Heart right ventricle (tissue), 16 donors: ENCODE results near the gene PLS1. TPM values are rescaled to one million over a fixed set of nuclear protein-coding genes. Genes with fewer than 3 reads are reported as not detected.

ENCODE experiments used
- ATAC-seq, 8 donors: fragments of 200-7000 bp; cut with Tn5 transposase; one replicate each; pipeline ENCODE4 v1.9.1; 2020; ENCODE audit warnings: mild to moderate bottlenecking in 8 of 8, moderate library complexity in 8 of 8, moderate number of reproducible peaks in 1 of 8
- DNase-seq, 2 donors: peaks; one replicate each; pipeline ENCODE4 v3.0.0-alpha.2; 2020
- H3K27ac ChIP-seq, 10 donors: fragments of 200-600 bp; sonication (generic) in 2 of 10; one replicate each; pipeline versions ENCODE4 v1.5.0 to v1.8.0; 2020 to 2022; ENCODE audit warnings: mild to moderate bottlenecking in 3 of 10
- H3K27me3 ChIP-seq, 7 donors: fragments of 200-600 bp; one replicate each; pipeline ENCODE4 v1.8.0; 2021 to 2022; ENCODE audit warnings: mild to moderate bottlenecking in 2 of 7
- H3K36me3 ChIP-seq, 9 donors: fragments of 200-600 bp; sonication (generic) in 1 of 9; one replicate each; pipeline versions ENCODE4 v1.5.0 to v1.8.0; 2020 to 2022; ENCODE audit warnings: mild to moderate bottlenecking in 2 of 9
- H3K4me1 ChIP-seq, 9 donors: fragments of 200-600 bp; sonication (generic) in 1 of 9; one replicate each; pipeline versions ENCODE4 v1.5.0 to v1.8.0; 2020 to 2022; ENCODE audit warnings: mild to moderate bottlenecking in 4 of 9
- H3K4me3 ChIP-seq, 10 donors: fragments of 200-600 bp; sonication (generic) in 2 of 10; one replicate each; pipeline versions ENCODE4 v1.5.0 to v1.8.0; 2020 to 2022; ENCODE audit warnings: mild to moderate bottlenecking in 7 of 10, moderate library complexity in 2 of 10
- H3K9me3 ChIP-seq, 11 donors: fragments of 200-600 bp in 10 of 11; sonication (generic) in 2 of 11; one replicate each; pipeline versions ENCODE4 v1.5.0 to v1.8.0; 2013 to 2022; ENCODE audit warnings: mild to moderate bottlenecking in 2 of 11, control low read depth in 1 of 11, moderate library complexity in 1 of 11
- CTCF ChIP-seq, 9 donors: fragments of 200-600 bp; sonication (generic) in 2 of 9; IDR thresholded peaks; one replicate each; pipeline versions ENCODE4 v1.5.0 to v1.8.0; 2021 to 2022; ENCODE audit warnings: antibody characterized with exemption in 9 of 9, mild to moderate bottlenecking in 5 of 9, moderate library complexity in 1 of 9
- WGBS, 2 donors: extraction: QIAGEN DNeasy Blood & Tissue Kit; methylation state at CpG; one replicate each; pipeline ENCODE4 v1.1.7; 2013; ENCODE audit warnings: inconsistent platforms in 1 of 2; 5-methylcytosine and 5-hydroxymethylcytosine counted together
- intact Hi-C, 10 donors: fragments of 100-400 bp; cut with DNase I; formaldehyde crosslinking; loops; one replicate each; pipeline versions ENCODE4 v1.11.1 to v1.14.2; 2022
- polyA plus RNA-seq, 2 donors: library from polyadenylated mRNA; stranded (reverse); fragments of 200-250 nt; gene quantifications; one replicate each; pipeline ENCODE4 v1.2.3, GENCODE V29; 2013
- total RNA-seq, 10 donors: library from RNA; stranded (reverse); fragmentation: NEBNext Ultra II Directional in 3 of 10; extraction: Animal tissue kit (Norgen Biotek cat#: 25700) in 3 of 10; gene quantifications; one replicate each; pipeline versions ENCODE4 v1.2.1 to v1.2.4, GENCODE V29; 2021 to 2023
- donor health status: Arrhythmogenic right ventricular cardiomyopathy.
- donor health status: ischemic (EF 13 %, LVEDD 7.1; RV severe dilation, severe dysfunction).
- donor health status: healthy with polysubstance abuse.
- donor health status: DM: no; HTN: yes; CAD: no.
- donor health status: DM: no; HTN: no; CAD: no.
- donor health status: ischemic (EF 25% LVEDD 6.9; RV normal size, moderate dysfunction).
- donor health status: ischemic (EF 25% LVEDD 5.7; RV mildly dilated, moderate dysfunction).
- donor health status: healthy.
- donor health status: DM: yes; HTN: yes; CAD: no.
- donor health status: Ischemic cardiomyopathy.
- donor health status: ischemic (EF 35%, LVEDD 5.7; RV mildly dilated, moderate dysfunction).
- donor health status: nonischemic (EF 11% LVEDD 7.7; RV severe dilation, severe dysfunction).
- donor health status: DM: yes; HTN: yes; CAD: no.
- donor health status: PGD.
- donor health status: ischemic (EF 29% LVEDD 5.4; RV normal size, mild dysfunction).
- donor health status: nonischemic (EF 23%, LVEDD 6.1; RV moderate dilation, normal function).

The PLS1 gene
- total and polyA plus RNA-seq, 12 donors: 0.72 to 2.7 (median 1.5) TPM

GRCh38 chr3:142693136-142693853 is 97.1 kb downstream of the PLS1 start:
- no peak for DNase-seq
- no peak for ATAC-seq
- WGBS, 2 donors: 54 to 64% methylated on average over 7 of the region's 7 CpGs
- Histone ChIP-seq H3K27me3 (no peaks in the 10 kb centered on the region), H3K9me3 (no peaks in the 10 kb centered on the region), H3K4me1 (peaks cover 0 to 3% (median 0%) of the 10 kb centered on the region in 9 donors), H3K27ac (no peak overlapping the region), H3K36me3 (no peaks in the 10 kb centered on the region), H3K4me3 (no peak overlapping the region)
- TF ChIP-seq CTCF (IDR thresholded peaks at IDR 0.05): no peak
- intact Hi-C loops: no loop called here

GRCh38 chr3:142694225-142694624 is 98.0 kb downstream of the PLS1 start:
- Histone ChIP-seq H3K4me1 (peaks cover 0 to 3% (median 0%) of the 10 kb centered on the region in 9 donors), H3K4me3 (no peak overlapping the region), H3K36me3 (no peaks in the 10 kb centered on the region), H3K27ac (no peak overlapping the region), H3K9me3 (no peaks in the 10 kb centered on the region), H3K27me3 (no peaks in the 10 kb centered on the region)
- ATAC-seq (no peak), DNase-seq (no peak)
- intact Hi-C loops: no loop called here
- TF ChIP-seq CTCF (IDR thresholded peaks at IDR 0.05): no peak
- WGBS, 2 donors: 92 to 100% methylated on average over 1 of the region's 1 CpG

GRCh38 chr3:142705198-142705597 is 109.0 kb downstream of the PLS1 start:
- no peak for DNase-seq
- Histone ChIP-seq H3K9me3 (no peaks in the 10 kb centered on the region), H3K27me3 (no peaks in the 10 kb centered on the region), H3K4me3 (no peak overlapping the region), H3K36me3 (no peaks in the 10 kb centered on the region), H3K27ac (no peak overlapping the region), H3K4me1 (no peaks in the 10 kb centered on the region)
- no peak for ATAC-seq
- intact Hi-C loops: no loop called here
- WGBS, 2 donors: 75 to 81% methylated on average over 2 of the region's 2 CpGs
- no peak for TF ChIP-seq CTCF (IDR thresholded peaks at IDR 0.05)

- WGBS, 2 donors: 78 to 82% methylated on average over 7 of the region's 7 CpGs
- no peak for ATAC-seq
- intact Hi-C loops: no loop called here
- no peak overlapping the region for H3K27ac ChIP-seq
- no peaks in the 10 kb centered on the region for H3K9me3 ChIP-seq
- H3K27me3 ChIP-seq: no peaks in the 10 kb centered on the region
- H3K4me1 ChIP-seq: no peaks in the 10 kb centered on the region
- no peak overlapping the region for H3K4me3 ChIP-seq
- TF ChIP-seq CTCF (IDR thresholded peaks at IDR 0.05): no peak
- DNase-seq: no peak
- no peaks in the 10 kb centered on the region for H3K36me3 ChIP-seq
These were observed 110.3 kb downstream of the PLS1 start for GRCh38 chr3:142706321-142707127.
